Osteoblast (primary cell): ENCODE measurements around the gene CCSER1. TPM values are rescaled to one million over a fixed set of nuclear protein-coding genes. Genes with fewer than 3 reads are reported as not detected.

Source experiments
- DNase-seq: peaks from one replicate; pipeline ENCODE4 v3.0.0; 2011; ENCODE audit warnings: low spot score, mixed read lengths; ENCODE audit not compliant: insufficient read length; ENCODE audit errors: missing footprints
- H2AFZ ChIP-seq: 2 replicates; pipeline ENCODE4 v1.6.0; 2011; ENCODE audit warnings: mild to moderate bottlenecking, low read length
- H3K27ac ChIP-seq: 2 replicates; pipeline ENCODE4 v1.5.1; 2011; ENCODE audit warnings: mild to moderate bottlenecking, low read depth, low read length, moderate library complexity
- H3K27me3 ChIP-seq: 2 replicates; pipeline ENCODE4 v1.6.0; 2012; ENCODE audit warnings: mild to moderate bottlenecking, control low read depth, inconsistent platforms, low read length, moderate library complexity; ENCODE audit not compliant: insufficient read depth
- H3K36me3 ChIP-seq: 2 replicates; pipeline ENCODE4 v1.5.1; 2011; ENCODE audit warnings: mild to moderate bottlenecking, low read length, control low read depth, moderate library complexity; ENCODE audit not compliant: insufficient read depth
- H3K4me1 ChIP-seq: 2 replicates; pipeline ENCODE4 v1.5.1; 2011; ENCODE audit warnings: mild to moderate bottlenecking, low read length, control low read depth, moderate library complexity; ENCODE audit not compliant: insufficient read depth
- H3K4me2 ChIP-seq: 2 replicates; pipeline ENCODE4 v1.6.0; 2011; ENCODE audit warnings: mild to moderate bottlenecking, low read length; ENCODE audit not compliant: insufficient read depth
- H3K4me3 ChIP-seq: fragments of 200-600 bp; sonication (generic); 3 replicates; pipeline ENCODE4 v1.5.1; 2012; ENCODE audit warnings: mild to moderate bottlenecking, low read length, inconsistent platforms; ENCODE audit not compliant: insufficient read depth
- H3K79me2 ChIP-seq: 2 replicates; pipeline ENCODE4 v1.6.0; 2012; ENCODE audit warnings: mild to moderate bottlenecking, low read length, control low read depth, inconsistent platforms; ENCODE audit not compliant: insufficient read depth
- H3K9me3 ChIP-seq: 2 replicates; pipeline ENCODE4 v1.5.1; 2011; ENCODE audit warnings: low read depth, low read length, control low read depth
- H4K20me1 ChIP-seq: 2 replicates; pipeline ENCODE4 v1.6.0; 2012; ENCODE audit warnings: mild to moderate bottlenecking, low read length, control low read depth; ENCODE audit not compliant: insufficient read depth
- CTCF ChIP-seq: IDR thresholded peaks from 2 replicates; pipeline ENCODE4 v1.5.1; 2011; ENCODE audit warnings: mild to moderate bottlenecking, low read depth, low read length, moderate library complexity; ENCODE audit errors: extremely low read depth
- total RNA-seq: library from RNA; depleted of rRNA; stranded (reverse); fragments of >200 nt; gene quantifications from 2 replicates; pipeline ENCODE4 v1.2.3, GENCODE V29; 2012

CCSER1 gene
- total RNA-seq, 1 donor = under 0.01 TPM

- Histone ChIP-seq H3K79me2 (no peaks in the 10 kb centered on the region), H3K27me3 (no peaks in the 10 kb centered on the region), H3K4me1 (no peaks in the 10 kb centered on the region), H3K9me3 (no peaks in the 10 kb centered on the region), H3K4me2 (no peak overlapping the region), H2AFZ (no peak overlapping the region), H3K36me3 (no peaks in the 10 kb centered on the region), H3K4me3 (no peak overlapping the region), H3K27ac (no peak overlapping the region), H4K20me1 (no peaks in the 10 kb centered on the region)
- no peak for TF ChIP-seq CTCF
- DNase-seq = no peak
Observed at GRCh38 chr4:90648311-90648710, 521.1 kb downstream of the CCSER1 start.

GRCh38 chr4:90648791-90649190 lies 521.6 kb downstream of the CCSER1 start:
- no peak for TF ChIP-seq CTCF

GRCh38 chr4:90660672-90661071 lies 533.5 kb downstream of the CCSER1 start:
- Histone ChIP-seq H2AFZ (no peak overlapping the region), H3K79me2 (no peaks in the 10 kb centered on the region), H3K36me3 (no peaks in the 10 kb centered on the region), H3K27ac (no peak overlapping the region), H3K9me3 (no peaks in the 10 kb centered on the region), H3K4me2 (no peak overlapping the region), H3K4me1 (no peaks in the 10 kb centered on the region), H3K27me3 (no peaks in the 10 kb centered on the region), H4K20me1 (no peaks in the 10 kb centered on the region), H3K4me3 (no peak overlapping the region)
- DNase-seq = no peak
- TF ChIP-seq CTCF = no peak

More at GRCh38 chr4:90648791-90649190, 521.6 kb downstream of the CCSER1 start:
- H3K4me3 ChIP-seq = no peak overlapping the region
- H4K20me1 ChIP-seq = no peaks in the 10 kb centered on the region
- H3K9me3 ChIP-seq = no peaks in the 10 kb centered on the region
- no peak overlapping the region for H2AFZ ChIP-seq
- no peak for DNase-seq
- no peak overlapping the region for H3K27ac ChIP-seq
- H3K27me3 ChIP-seq = no peaks in the 10 kb centered on the region
- H3K4me1 ChIP-seq = no peaks in the 10 kb centered on the region
- no peaks in the 10 kb centered on the region for H3K79me2 ChIP-seq
- no peak overlapping the region for H3K4me2 ChIP-seq
- H3K36me3 ChIP-seq = no peaks in the 10 kb centered on the region

GRCh38 chr4:90670183-90670582 lies 543.0 kb downstream of the CCSER1 start:
- Histone ChIP-seq H3K36me3 (no peaks in the 10 kb centered on the region), H3K27me3 (no peaks in the 10 kb centered on the region), H4K20me1 (no peaks in the 10 kb centered on the region), H3K4me2 (no peak overlapping the region), H3K9me3 (no peaks in the 10 kb centered on the region), H3K79me2 (no peaks in the 10 kb centered on the region), H3K4me1 (no peaks in the 10 kb centered on the region), H3K4me3 (no peak overlapping the region), H2AFZ (no peak overlapping the region), H3K27ac (no peak overlapping the region)
- no peak for DNase-seq
- TF ChIP-seq CTCF = no peak
